ENCODE data around the gene EIF2S3.
"Not testable (repeated sequence)": the region's sequence is repeated elsewhere in the genome, so short reads cannot be mapped to it uniquely, and the experiment has no call there.

Gene EIF2S3

DNA sequence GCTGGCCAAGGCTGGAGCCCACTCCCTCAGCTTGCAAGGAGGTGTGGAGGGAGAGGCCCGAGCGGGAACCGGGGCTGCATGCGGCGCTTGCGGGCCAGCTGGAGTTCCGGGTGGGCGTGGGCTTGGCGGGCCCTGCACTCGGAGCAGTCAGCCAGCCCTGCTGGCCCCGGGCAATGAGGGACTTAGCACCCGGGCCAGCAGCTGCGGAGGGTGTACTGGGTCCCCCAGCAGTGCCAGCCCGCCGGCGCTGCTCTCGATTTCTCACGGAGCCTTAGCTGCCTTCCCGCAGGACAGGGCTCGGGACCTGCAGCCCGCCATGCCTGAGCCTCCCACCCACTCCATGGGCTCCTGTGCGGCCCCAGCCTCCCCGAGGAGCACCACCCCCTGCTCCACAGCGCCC lies 5.1 kb upstream of the EIF2S3 start:
- not testable (repeated sequence) for DNase-seq (ENCODE audit: low read depth in 2 of 3, low spot score in 2 of 3)

- DNase-seq (ENCODE audit: low read depth in 2 of 3, low spot score in 2 of 3): not testable (repeated sequence)
Observed at GRCh38 chrX:24050522-24051318, 4.0 kb upstream of the EIF2S3 start.

- no peak for DNase-seq (ENCODE audit: low read depth in 2 of 3, low spot score in 2 of 3)
Observed at GRCh38 chrX:24055043-24055356, 244 bp downstream of the EIF2S3 start.

DNA sequence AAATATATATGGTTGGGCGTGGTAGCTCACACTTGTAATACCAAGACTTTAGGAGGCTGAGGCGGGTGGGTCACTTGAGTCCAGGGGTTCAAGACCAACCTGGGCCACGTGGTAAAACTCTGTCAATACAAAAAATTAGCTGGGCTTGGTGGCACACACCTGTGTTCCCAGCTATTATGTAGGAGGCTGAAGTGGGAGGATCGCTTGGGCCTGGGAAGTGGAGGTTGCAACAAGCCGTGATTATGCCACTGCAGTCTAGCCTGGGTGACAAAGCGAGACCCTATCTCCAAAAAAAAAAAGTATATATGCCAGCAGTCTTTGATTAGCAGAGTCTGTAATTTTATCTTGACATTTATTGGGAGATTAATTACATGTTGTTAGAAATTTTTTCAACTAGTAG lies 8.7 kb downstream of the EIF2S3 start:
- DNase-seq (ENCODE audit: low read depth in 2 of 3, low spot score in 2 of 3): no peak

DNA sequence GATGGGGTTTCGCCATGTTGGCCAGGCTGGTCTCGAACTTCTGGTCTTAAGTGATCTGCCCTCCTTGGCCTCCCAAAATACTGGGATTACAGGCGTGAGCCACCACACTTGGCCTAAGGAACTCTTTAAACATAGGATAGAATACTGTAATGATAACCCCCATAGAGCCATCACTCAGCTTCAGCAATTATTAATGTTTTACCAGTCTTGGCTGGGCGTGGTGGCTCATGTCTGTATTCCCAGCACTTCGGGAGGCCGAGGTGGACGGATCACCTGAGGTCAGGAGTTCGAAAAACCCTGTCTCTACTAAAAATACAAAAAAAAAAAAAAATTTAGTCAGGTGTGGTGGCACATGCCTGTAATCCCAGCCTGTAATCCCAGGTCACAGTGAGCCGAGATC lies 15.1 kb downstream of the EIF2S3 start:
- DNase-seq (ENCODE audit: low read depth in 2 of 3, low spot score in 2 of 3): no peak

GRCh38 chrX:24079411-24079810 lies 24.7 kb downstream of the EIF2S3 start:
- DNase-seq (ENCODE audit: low read depth in 2 of 3, low spot score in 2 of 3): no peak

DNA sequence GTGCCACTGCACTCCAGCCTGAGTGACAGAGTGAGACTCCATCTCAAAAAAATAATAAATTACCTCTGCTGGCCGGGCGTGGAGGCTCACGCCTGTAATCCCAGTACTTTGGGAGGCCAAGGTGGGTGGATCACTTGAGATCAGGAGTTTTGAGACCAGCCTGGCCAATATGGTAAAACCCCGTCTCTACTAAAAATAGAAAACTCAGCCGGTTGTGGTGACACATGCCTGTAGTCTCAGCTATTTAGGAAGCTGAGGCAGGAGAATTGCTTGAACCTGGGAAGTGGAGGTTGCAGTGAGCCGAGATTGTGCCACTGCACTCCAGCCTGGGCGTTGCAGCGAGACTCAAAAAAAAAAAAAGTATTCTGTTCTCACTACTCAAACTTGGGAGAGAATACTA lies 25.5 kb downstream of the EIF2S3 start:
- DNase-seq (ENCODE audit: low read depth in 2 of 3, low spot score in 2 of 3): not testable (repeated sequence)

- no peak for DNase-seq (ENCODE audit: low read depth in 2 of 3, low spot score in 2 of 3)
Observed at GRCh38 chrX:24080704-24081103, 25.9 kb downstream of the EIF2S3 start.

DNA sequence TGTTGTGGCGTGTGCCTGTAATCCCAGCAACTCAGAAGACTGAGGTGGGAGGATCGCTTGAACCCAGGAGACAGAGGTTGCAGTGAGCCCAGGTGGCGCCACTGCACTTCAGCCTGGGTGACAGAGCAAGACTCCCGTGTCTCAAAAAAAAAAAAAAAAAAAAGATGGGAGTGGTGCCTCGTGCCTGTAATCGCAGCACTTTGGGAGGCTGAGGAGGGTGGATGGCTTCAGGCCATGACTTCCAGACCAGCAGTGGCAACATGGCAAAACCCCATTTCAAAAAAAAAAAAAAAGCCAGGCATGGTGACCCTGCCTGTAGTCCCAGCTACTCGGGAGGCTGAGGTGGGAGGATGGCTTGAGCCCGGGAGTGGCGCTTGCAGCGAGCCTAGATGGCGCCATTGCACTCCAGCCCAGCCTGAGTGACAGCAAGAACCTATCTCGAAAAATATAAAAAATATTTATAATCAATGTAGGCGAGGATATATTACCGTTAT lies 27.0 kb downstream of the EIF2S3 start:
- no peak for DNase-seq (ENCODE audit: low read depth in 2 of 3, low spot score in 2 of 3)

GRCh38 chrX:24082447-24082846 lies 27.7 kb downstream of the EIF2S3 start:
- DNase-seq (ENCODE audit: low read depth in 2 of 3, low spot score in 2 of 3): no peak

- no peak for DNase-seq (ENCODE audit: low read depth in 2 of 3, low spot score in 2 of 3)
Observed at GRCh38 chrX:24085101-24085500, 30.3 kb downstream of the EIF2S3 start.

GRCh38 chrX:24090300-24091200 lies 35.8 kb downstream of the EIF2S3 start:
- DNase-seq (ENCODE audit: low read depth in 2 of 3, low spot score in 2 of 3): no peak

- DNase-seq (ENCODE audit: low read depth in 2 of 3, low spot score in 2 of 3): no peak
Observed at GRCh38 chrX:24093746-24094145, 39.0 kb downstream of the EIF2S3 start.

DNA sequence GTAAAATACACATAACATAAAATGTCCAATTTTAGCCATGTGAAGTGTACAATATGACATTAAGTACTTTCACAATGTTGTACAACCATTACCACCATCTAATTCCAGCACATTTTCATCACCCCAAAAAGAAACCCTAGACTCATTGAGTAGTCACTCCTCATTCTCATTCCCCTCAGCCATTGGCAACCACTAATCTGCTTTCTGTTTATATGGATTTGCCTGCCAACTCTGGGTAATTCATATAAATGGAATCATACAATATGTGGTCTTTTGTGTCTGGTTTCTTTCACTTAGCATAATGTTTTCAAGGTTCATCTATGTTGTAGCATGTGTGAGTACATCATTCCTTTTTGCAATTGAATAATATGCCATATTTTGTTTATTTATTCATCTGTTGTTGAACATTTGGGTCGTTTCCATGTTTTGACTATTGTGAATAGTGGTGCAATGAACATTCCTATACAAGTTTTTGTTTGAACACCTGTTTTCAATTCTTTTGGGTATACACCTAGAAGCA lies 43.0 kb downstream of the EIF2S3 start:
- no peak for DNase-seq (ENCODE audit: low read depth in 2 of 3, low spot score in 2 of 3)

GRCh38 chrX:24098932-24099331 lies 44.2 kb downstream of the EIF2S3 start:
- DNase-seq (ENCODE audit: low read depth in 2 of 3, low spot score in 2 of 3): no peak

DNA sequence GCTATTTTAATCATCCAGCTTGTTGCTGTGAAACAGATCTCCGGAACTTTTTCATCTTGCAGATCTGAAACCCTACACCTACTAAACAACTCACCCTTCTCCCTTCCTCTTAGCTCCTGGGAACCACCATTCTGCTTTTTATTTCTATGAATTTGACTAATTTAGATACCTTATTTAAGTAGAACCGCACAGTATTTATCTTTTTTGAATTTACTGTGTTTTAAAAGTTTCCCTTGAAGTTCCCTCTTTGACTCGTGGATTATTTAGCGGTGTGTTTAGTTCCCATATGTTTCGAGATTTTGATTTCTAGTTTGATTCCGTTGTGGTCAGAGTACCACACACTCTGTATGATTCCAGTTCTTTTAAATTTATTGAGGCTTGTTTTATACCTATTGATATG lies 44.6 kb downstream of the EIF2S3 start:
- no peak for DNase-seq (ENCODE audit: low read depth in 2 of 3, low spot score in 2 of 3)

- no peak for DNase-seq (ENCODE audit: low read depth in 2 of 3, low spot score in 2 of 3)
Observed at GRCh38 chrX:24100713-24101112, 46.0 kb downstream of the EIF2S3 start.

DNA sequence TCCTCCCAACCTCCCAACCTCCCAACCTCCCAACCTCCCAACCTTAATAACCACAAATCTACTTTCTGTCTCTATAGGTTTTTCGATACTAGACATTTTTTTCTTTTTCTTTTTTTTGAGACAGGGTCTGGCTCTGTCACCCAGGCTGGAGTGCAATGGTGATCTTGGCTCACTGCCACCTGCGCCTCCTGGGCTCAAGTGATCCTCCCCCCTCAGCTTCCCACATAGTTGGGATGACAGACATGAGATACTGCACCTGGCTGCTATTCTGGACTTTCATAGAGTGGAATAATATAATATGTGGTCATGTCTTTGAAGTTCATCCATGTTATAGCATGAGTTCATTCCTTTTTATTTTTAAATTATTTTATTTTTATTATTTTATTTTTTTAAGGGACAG lies 55.3 kb downstream of the EIF2S3 start:
- DNase-seq (ENCODE audit: low read depth in 2 of 3, low spot score in 2 of 3): no peak

DNA sequence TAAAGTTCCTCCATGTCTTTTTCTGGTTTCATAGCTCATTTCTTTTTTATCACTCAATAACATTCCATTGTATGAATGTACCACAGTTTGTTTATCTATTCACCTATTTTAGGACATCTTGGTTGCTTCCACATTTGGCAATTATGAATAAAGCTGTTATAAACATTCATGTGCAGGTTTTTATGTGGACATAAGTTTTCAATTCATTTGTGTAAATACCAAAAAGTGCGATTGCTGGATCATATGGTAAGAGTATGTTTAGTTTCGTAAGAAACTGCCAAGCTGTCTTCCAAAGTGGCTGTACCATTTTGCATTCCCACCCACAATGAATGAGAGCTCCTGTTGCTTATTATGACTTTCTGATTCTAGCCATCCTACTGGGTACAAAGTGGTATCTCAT lies 58.4 kb downstream of the EIF2S3 start:
- no peak for DNase-seq (ENCODE audit: low read depth in 2 of 3, low spot score in 2 of 3)

DNA sequence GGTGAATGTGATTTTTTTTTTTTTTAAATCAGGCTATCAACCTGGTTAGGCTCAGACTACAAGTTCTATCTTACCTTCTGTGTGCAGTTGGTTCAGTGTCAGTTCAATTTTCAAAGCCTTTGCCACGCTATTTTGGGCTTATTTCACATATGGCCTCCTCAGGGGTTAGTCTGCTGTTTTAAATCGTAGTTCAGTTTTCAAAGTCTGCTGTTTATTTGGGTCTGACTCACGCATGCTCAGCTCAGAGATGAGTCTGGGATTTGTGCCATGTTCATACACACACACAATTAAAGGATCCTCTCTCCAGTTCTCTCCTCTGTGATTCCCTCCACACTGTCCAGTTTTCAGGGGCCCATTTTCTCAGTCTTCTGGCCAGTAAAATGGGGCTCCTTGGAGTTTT lies 62.5 kb downstream of the EIF2S3 start:
- no peak for DNase-seq (ENCODE audit: low read depth in 2 of 3, low spot score in 2 of 3)

DNA sequence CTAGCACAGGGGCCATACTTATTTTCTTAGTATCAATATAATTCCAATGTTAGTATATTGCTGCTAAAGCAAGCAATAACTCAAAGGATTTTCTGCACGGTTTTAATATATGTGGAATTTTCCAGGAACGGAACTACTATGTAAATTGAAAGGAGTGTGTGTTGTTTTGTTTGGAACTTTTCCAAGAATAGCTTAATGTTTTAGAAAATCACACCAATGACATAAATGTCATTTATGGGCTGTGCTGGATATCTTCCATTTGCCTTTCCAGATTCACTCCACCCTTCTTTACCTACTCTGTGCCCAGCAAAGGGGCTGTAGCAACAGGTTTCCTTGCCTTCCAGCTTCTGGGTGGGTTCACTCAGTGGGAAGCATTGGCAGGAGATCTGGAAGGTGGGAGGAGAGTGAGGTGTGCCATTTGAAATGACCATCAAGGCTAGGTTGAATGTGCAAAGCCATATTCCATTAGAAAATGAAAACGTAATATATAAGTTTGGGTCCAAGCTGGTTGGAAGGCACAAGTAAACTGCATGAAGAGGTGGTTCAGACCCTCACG lies 69.6 kb downstream of the EIF2S3 start:
- DNase-seq (ENCODE audit: low read depth in 2 of 3, low spot score in 2 of 3): no peak
